ENCODE measurements around the gene VEGFB. TPM values are rescaled to one million over a fixed set of nuclear protein-coding genes. Genes with fewer than 3 reads are reported as not detected.
A peak's percentile ranks its signal among the peaks of the same experiment; 100 is the strongest.
"Not testable (repeated sequence)": the region's sequence is repeated elsewhere in the genome, so short reads cannot be mapped to it uniquely, and the experiment has no call there.

VEGFB gene
- total RNA-seq, 2 experiments from 2014 or later = 81.5 to 87.8 TPM

DNA sequence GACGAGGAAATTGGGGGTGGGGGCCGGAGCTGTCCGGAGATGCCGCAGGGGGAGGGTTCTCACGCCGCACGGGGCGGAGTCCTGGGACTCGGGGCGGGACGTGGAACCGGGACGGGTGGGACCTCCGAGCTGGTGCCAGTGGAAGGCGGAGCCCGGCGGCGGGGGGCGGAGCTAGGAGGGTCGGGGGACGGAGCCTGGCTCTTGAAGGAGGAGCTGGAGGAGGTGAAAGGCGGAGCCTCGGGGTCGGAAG lies 6.8 kb downstream of the VEGFB start:
- no peaks in the 10 kb centered on the region for H3K27me3 Mint-ChIP-seq (ENCODE audit: low read depth)
- peaks cover 39% of the 10 kb centered on the region for H3K4me1 Mint-ChIP-seq (ENCODE audit: low read depth)
- H3K4me3 Mint-ChIP-seq = peak overlapping the region; percentile 89
- ChIA-PET POLR2A (interaction anchor here (0.7 to 6.3 kb wide), 10 partner anchors 8 to 1476 kb away, joined by 3 to 58 read pairs (median 6); partner anchors contain the start of genes DNAJC4, FERMT3, NUDT22 and PRDX5), CTCF (interaction anchor here (0.7 to 6.8 kb wide), 6 partner anchors 10 to 99 kb away, joined by 3 to 57 read pairs (median 3); partner anchors contain the start of genes BAD, CCDC88B, FERMT3 and STIP1)
- peaks cover 45% of the 10 kb centered on the region for H3K36me3 Mint-ChIP-seq (ENCODE audit: low read depth)
- ATAC-seq (peak; percentile 83), DNase-seq (no peak)
- H3K9me3 Mint-ChIP-seq (ENCODE audit: insufficient read depth) = no peaks in the 10 kb centered on the region
- peak overlapping the region; percentile 98 for H3K27ac Mint-ChIP-seq

DNA sequence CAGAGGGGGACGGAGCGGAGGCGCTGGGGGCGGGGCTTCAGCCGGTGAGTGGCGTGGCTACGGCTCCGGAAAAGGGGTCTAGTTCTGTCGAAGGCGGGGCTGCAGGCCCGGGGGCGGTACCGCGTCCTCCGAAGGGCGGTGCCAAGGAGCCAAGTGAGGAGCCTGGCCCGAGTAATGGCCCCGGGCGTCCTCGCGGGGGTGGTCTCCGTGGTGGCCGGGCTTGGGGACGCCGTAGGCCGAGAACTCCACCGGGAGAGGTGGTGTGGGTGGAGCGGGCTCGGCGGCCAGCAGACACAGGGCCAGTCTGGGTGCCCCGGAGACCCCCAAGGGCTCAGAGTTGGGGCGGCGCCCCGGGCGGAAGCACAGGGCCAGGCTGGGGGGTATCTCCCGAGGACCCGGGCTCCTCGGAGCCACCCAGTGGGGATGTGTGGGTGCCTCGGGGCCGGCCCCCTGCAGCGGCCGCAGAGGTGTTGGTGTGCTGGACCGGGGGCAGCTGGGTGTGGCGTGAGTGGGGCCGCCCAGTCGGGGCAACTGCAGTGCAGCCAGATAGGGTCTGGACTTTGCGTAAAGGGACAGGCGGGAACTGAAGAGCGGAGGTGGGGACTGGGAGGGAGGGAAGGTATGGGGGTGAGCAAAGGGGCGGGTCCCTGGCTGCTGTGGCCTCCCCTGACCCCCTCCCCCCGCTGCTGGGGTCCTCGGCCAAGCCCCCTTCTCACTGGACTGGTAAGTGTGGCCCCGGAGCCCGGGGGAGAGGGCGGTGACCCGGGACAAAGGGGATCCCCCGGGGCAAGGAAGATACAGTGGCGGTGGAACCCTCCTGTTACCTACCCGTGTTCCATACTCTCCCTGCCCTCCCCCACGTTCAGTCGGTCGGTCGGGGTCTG lies 7.3 kb downstream of the VEGFB start:
- CTCF ChIA-PET = interaction anchor here (0.7 to 6.8 kb wide), 7 partner anchors 9 to 98 kb away, joined by 3 to 57 read pairs (median 3); partner anchors contain the start of genes BAD, CCDC88B, FERMT3 and PLCB3
- Mint-ChIP-seq H3K4me1 (ENCODE audit: low read depth) (peaks cover 39% of the 10 kb centered on the region), H3K27ac (peak overlapping the region; percentile 98), H3K27me3 (ENCODE audit: low read depth) (no peaks in the 10 kb centered on the region), H3K9me3 (ENCODE audit: insufficient read depth) (no peaks in the 10 kb centered on the region), H3K4me3 (peak overlapping the region; percentile 89), H3K36me3 (ENCODE audit: low read depth) (peaks cover 44% of the 10 kb centered on the region)
- peak; percentile 100 for DNase-seq
- ATAC-seq = peak; percentile 5
- POLR2A ChIA-PET = interaction anchor here (0.7 to 6.3 kb wide), 12 partner anchors 8 to 1475 kb away, joined by 3 to 58 read pairs (median 6); partner anchors contain the start of genes DNAJC4, FERMT3, NUDT22 and PRDX5

DNA sequence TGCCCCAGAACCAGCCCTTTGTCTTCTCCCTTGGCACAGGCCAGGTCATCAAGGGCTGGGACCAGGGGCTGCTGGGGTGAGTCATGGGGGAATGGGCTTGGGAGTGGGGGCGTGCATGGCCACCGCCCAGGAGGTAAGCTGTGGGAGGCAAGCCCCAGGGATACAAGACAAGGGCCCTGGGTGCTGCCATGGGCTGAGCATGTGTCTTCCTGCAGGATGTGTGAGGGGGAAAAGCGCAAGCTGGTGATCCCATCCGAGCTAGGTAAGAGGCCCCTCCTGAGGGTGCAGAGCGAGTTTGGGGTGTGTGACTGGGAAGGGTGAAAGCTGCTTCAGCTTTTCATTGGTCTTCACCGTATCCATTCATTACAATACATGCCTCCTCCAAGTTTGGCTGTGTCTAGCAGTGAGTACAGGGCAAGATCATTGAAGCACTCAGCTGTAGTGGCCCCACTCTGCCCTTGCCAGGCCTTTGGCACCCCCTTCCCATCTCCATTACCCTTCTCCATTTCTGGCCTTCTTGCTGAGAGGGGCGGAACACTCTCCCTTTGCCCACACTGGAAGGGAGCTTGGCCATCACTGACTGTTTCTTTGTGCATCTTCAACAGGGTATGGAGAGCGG lies 9.0 kb downstream of the VEGFB start:
- ATAC-seq = no peak
- Mint-ChIP-seq H3K4me3 (peak overlapping the region; percentile 25), H3K36me3 (ENCODE audit: low read depth) (peaks cover 28% of the 10 kb centered on the region), H3K9me3 (ENCODE audit: insufficient read depth) (no peaks in the 10 kb centered on the region), H3K27me3 (ENCODE audit: low read depth) (no peaks in the 10 kb centered on the region), H3K4me1 (ENCODE audit: low read depth) (peaks cover 50% of the 10 kb centered on the region), H3K27ac (peak overlapping the region; percentile 85)
- ChIA-PET POLR2A (interaction anchor here (1.1 to 6.3 kb wide), 7 partner anchors 10 to 74 kb away, joined by 3 to 58 read pairs (median 23); partner anchors contain the start of genes FERMT3, NUDT22, PRDX5 and STIP1), CTCF (interaction anchor here (1.1 to 6.8 kb wide), 9 partner anchors 7 to 113 kb away, joined by 3 to 57 read pairs (median 4); partner anchors contain the start of genes CATSPERZ, ESRRA, FERMT3 and PLCB3)
- DNase-seq = no peak

DNA sequence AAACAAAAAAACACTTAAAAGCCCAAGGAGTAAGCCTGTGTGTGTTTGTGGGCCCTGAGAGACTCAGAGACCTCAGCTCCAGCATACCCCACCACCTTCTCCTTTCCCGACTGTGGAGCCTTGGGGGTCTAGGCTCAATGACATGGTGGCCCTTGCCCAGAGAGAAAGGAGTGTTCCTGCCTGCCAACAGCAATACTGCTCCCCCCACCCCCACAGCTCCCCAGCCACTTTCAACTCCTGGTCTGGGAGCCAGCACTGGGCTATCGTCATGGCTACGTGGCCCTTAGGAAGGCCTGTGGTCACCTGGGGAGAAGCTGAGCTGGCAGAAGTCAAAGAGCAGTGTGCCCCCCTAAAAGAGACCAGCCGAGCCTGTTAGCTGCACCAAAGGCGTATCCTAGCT lies 9.7 kb downstream of the VEGFB start:
- CTCF ChIA-PET = interaction anchor here (1.1 to 6.8 kb wide), 8 partner anchors 8 to 112 kb away, joined by 3 to 57 read pairs (median 4); partner anchors contain the start of genes CATSPERZ, ESRRA and FERMT3
- peak overlapping the region; percentile 34 for H3K4me3 Mint-ChIP-seq
- H3K27me3 Mint-ChIP-seq (ENCODE audit: low read depth) = no peaks in the 10 kb centered on the region
- DNase-seq = no peak
- no peaks in the 10 kb centered on the region for H3K9me3 Mint-ChIP-seq (ENCODE audit: insufficient read depth)
- peak overlapping the region; percentile 85 for H3K27ac Mint-ChIP-seq
- peaks cover 50% of the 10 kb centered on the region for H3K4me1 Mint-ChIP-seq (ENCODE audit: low read depth)
- POLR2A ChIA-PET = interaction anchor here (0.9 to 6.3 kb wide), 10 partner anchors 11 to 405 kb away, joined by 3 to 58 read pairs (median 10); partner anchors contain the start of genes FERMT3, NUDT22, PRDX5 and STIP1
- H3K36me3 Mint-ChIP-seq (ENCODE audit: low read depth) = peaks cover 25% of the 10 kb centered on the region
- no peak for ATAC-seq

GRCh38 chr11:64244966-64245365 lies 10.6 kb downstream of the VEGFB start:
- H3K27ac Mint-ChIP-seq = peak overlapping the region; percentile 85

DNA sequence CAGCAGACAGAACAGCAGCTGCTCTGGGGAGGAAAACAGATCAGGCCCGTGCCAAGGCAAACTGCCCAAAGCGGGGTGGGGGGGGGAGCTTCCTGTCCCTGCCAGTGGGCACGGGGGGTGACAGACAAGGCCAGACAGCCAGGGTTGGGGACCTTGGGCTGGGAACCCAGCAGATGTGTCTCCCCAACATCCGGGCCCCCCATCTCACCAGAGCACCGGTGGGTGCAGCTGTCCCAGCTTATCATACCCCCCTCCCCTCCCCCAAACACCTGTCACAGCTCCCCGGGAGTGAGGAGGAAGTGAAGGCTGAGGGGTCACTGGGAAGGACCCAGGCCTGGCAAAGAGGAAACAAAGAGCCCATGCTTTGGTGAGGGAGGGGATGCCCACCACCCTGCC lies 11.0 kb downstream of the VEGFB start:
- ChIA-PET CTCF (interaction anchor here (1.0 to 6.8 kb wide), 9 partner anchors 9 to 86 kb away, joined by 3 to 57 read pairs (median 4); partner anchors contain the start of genes CATSPERZ, ESRRA, FERMT3 and PRDX5), POLR2A (interaction anchor here (0.6 to 6.3 kb wide), 12 partner anchors 8 to 94 kb away, joined by 3 to 58 read pairs (median 5); partner anchors contain the start of genes CCDC88B, FERMT3, NUDT22 and STIP1)
- Mint-ChIP-seq H3K27me3 (ENCODE audit: low read depth) (no peaks in the 10 kb centered on the region), H3K9me3 (ENCODE audit: insufficient read depth) (no peaks in the 10 kb centered on the region), H3K4me3 (peak overlapping the region; percentile 88), H3K27ac (peak overlapping the region; percentile 85), H3K36me3 (ENCODE audit: low read depth) (peaks cover 21% of the 10 kb centered on the region), H3K4me1 (ENCODE audit: low read depth) (peaks cover 45% of the 10 kb centered on the region)
- DNase-seq = peak; percentile 55
- no peak for ATAC-seq

More at GRCh38 chr11:64244966-64245365, 10.6 kb downstream of the VEGFB start:
- Mint-ChIP-seq H3K36me3 (ENCODE audit: low read depth) (peaks cover 25% of the 10 kb centered on the region), H3K4me1 (ENCODE audit: low read depth) (peaks cover 46% of the 10 kb centered on the region), H3K9me3 (ENCODE audit: insufficient read depth) (no peaks in the 10 kb centered on the region), H3K4me3 (peak overlapping the region; percentile 88), H3K27me3 (ENCODE audit: low read depth) (no peaks in the 10 kb centered on the region)
- ATAC-seq = no peak
- CTCF ChIA-PET = interaction anchor here (1.0 to 6.8 kb wide), 10 partner anchors 9 to 111 kb away, joined by 3 to 57 read pairs (median 4); partner anchors contain the start of genes CATSPERZ, ESRRA, FERMT3 and PRDX5
- POLR2A ChIA-PET = interaction anchor here (0.6 to 6.3 kb wide), 13 partner anchors 14 to 1634 kb away, joined by 3 to 58 read pairs (median 5); partner anchors contain the start of genes CCDC88B, FERMT3, NUDT22 and PRDX5
- DNase-seq = no peak

- Mint-ChIP-seq H3K27me3 (ENCODE audit: low read depth) (no peaks in the 10 kb centered on the region), H3K36me3 (ENCODE audit: low read depth) (peaks cover 20% of the 10 kb centered on the region), H3K27ac (peak overlapping the region; percentile 85), H3K9me3 (ENCODE audit: insufficient read depth) (no peaks in the 10 kb centered on the region), H3K4me3 (peak overlapping the region; percentile 88), H3K4me1 (ENCODE audit: low read depth) (peaks cover 47% of the 10 kb centered on the region)
- CTCF ChIA-PET = interaction anchor here (1.0 to 6.8 kb wide), 9 partner anchors 10 to 85 kb away, joined by 3 to 57 read pairs (median 4); partner anchors contain the start of genes CATSPERZ, ESRRA, FERMT3 and PRDX5
- ATAC-seq = peak; percentile 0
- POLR2A ChIA-PET = interaction anchor here (0.6 to 6.3 kb wide), 12 partner anchors 8 to 60 kb away, joined by 3 to 58 read pairs (median 5); partner anchors contain the start of genes FERMT3, NUDT22, STIP1 and TRPT1
- peak; percentile 72 for DNase-seq
These were observed 11.6 kb downstream of the VEGFB start for GRCh38 chr11:64245797-64246620.

DNA sequence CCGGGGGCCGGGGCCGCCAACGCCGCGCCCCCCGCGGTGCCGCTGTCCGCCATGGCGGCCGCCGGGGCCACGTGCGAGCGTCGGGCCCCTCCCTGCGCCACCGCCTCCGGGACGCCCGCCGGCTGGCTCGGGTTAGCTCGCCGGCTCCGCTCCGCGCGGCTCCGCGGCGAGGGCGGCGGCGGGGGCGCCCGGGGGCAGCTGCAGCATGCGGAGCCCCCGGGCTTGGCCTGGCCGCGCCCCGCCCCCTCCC lies 12.2 kb downstream of the VEGFB start:
- Mint-ChIP-seq H3K4me1 (ENCODE audit: low read depth) (peaks cover 48% of the 10 kb centered on the region), H3K4me3 (peak overlapping the region; percentile 77), H3K36me3 (ENCODE audit: low read depth) (peaks cover 20% of the 10 kb centered on the region), H3K27ac (peak overlapping the region; percentile 66)
- H3K27me3 Mint-ChIP-seq (ENCODE audit: low read depth); DNase-seq; H3K9me3 Mint-ChIP-seq (ENCODE audit: insufficient read depth): not testable (repeated sequence)
- POLR2A ChIA-PET = interaction anchor here (0.6 to 6.3 kb wide), 9 partner anchors 9 to 71 kb away, joined by 3 to 58 read pairs (median 5); partner anchors contain the start of genes FERMT3, NUDT22, STIP1 and TRMT112
- ATAC-seq = peak; percentile 25
- CTCF ChIA-PET = interaction anchor here (1.1 to 6.8 kb wide), 6 partner anchors 9 to 58 kb away, joined by 3 to 57 read pairs (median 8); partner anchors contain the start of genes CATSPERZ, ESRRA and FERMT3

- H3K36me3 Mint-ChIP-seq (ENCODE audit: low read depth) = peaks cover 20% of the 10 kb centered on the region
- ChIA-PET POLR2A (interaction anchor here (0.6 to 6.3 kb wide), 9 partner anchors 10 to 1690 kb away, joined by 3 to 58 read pairs (median 5); partner anchors contain the start of genes FERMT3, NUDT22, STIP1 and TRMT112), CTCF (interaction anchor here (0.9 to 6.8 kb wide), 7 partner anchors 9 to 70 kb away, joined by 3 to 57 read pairs (median 5); partner anchors contain the start of genes CATSPERZ, ESRRA, FERMT3 and TRMT112)
- DNase-seq (peak; percentile 85), ATAC-seq (peak; percentile 61)
- no peaks in the 10 kb centered on the region for H3K9me3 Mint-ChIP-seq (ENCODE audit: insufficient read depth)
- H3K27ac Mint-ChIP-seq = peak within 1 kb of the TSS; percentile 85
- peaks cover 53% of the 10 kb centered on the region for H3K4me1 Mint-ChIP-seq (ENCODE audit: low read depth)
- H3K4me3 Mint-ChIP-seq = peak within 1 kb of the TSS; percentile 88
- no peaks in the 10 kb centered on the region for H3K27me3 Mint-ChIP-seq (ENCODE audit: low read depth)
These were observed 12.7 kb downstream of the VEGFB start, which contains the start of gene PPP1R14B for GRCh38 chr11:64246871-64247728. TSS of gene PPP1R14B (minus strand) at chr11:64246943. CDS start at chr11:64246673, 270 bp downstream.
